DND-41 (cell line): ENCODE results near the gene ARID2.

Experiments used
- CTCF ChIP-seq: IDR thresholded peaks from 2 replicates; pipeline ENCODE4 v1.5.1; 2012; ENCODE audit warnings: borderline replicate concordance, low read length, moderate library complexity, mild to moderate bottlenecking; ENCODE audit not compliant: poor library complexity, severe bottlenecking; ENCODE audit errors: extremely low read depth
- EZH2 ChIP-seq: IDR thresholded peaks from 3 replicates; pipeline ENCODE4 v1.6.1; 2012; ENCODE audit warnings: borderline replicate concordance, low read depth, mild to moderate bottlenecking, moderate library complexity, low read length, inconsistent platforms; ENCODE audit not compliant: severe bottlenecking

DNA sequence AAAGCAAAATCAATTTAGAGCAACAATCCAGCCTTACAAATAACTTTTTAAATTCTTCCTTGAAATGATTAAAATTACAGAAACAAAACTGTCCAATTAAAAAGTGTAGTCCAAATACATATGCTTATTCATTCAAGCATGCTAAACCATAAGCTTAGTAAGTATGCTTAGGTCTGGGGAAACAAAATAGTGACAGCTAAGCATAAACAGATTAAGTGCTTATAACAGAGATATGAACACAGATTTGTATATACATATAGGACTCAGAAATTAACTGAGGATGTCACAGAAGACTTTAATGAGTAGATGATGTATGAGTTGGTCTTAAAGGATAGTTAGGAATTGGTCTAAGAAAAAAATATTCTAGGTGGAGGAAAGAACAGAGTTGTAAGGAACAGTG is 219.0 kb downstream of the ARID2 start:
- no peak for TF ChIP-seq CTCF
- no peak for TF ChIP-seq EZH2
